Heart left ventricle (tissue), 13 donors: Measurements from ENCODE around the gene RAPGEF5.

Experiments used
- POLR2A ChIP-seq, 2 donors: fragments of 450-650 bp; IDR thresholded peaks; one replicate each; pipeline ENCODE4 v1.6.1; 2017; ENCODE audit warnings: antibody characterized with exemption in 2 of 2, mild to moderate bottlenecking in 2 of 2, moderate library complexity in 2 of 2
- TF ChIP-seq, protein P1 (sequence below), 12 donors: fragments of 200-600 bp; sonication (generic) in 4 of 12; IDR thresholded peaks; one replicate each; pipeline versions ENCODE4 v1.5.0 to v1.8.0; 2018 to 2022; ENCODE audit warnings: antibody characterized with exemption in 12 of 12, mild to moderate bottlenecking in 5 of 12
- donor health status: ischemic (EF 13 %, LVEDD 7.1; RV severe dilation, severe dysfunction).
- donor health status: DM: no; HTN: yes; CAD: no.
- donor health status: DM: no; HTN: no; CAD: no.
- donor health status: ischemic (EF 25% LVEDD 6.9; RV normal size, moderate dysfunction).
- donor health status: ischemic (EF 25% LVEDD 5.7; RV mildly dilated, moderate dysfunction).
- donor health status: ischemic (EF 35%, LVEDD 5.7; RV mildly dilated, moderate dysfunction).
- donor health status: nonischemic (EF 11% LVEDD 7.7; RV severe dilation, severe dysfunction).
- donor health status: DM: yes; HTN: yes; CAD: no.
- donor health status: PGD.
- donor health status: ischemic (EF 29% LVEDD 5.4; RV normal size, mild dysfunction).
- donor health status: nonischemic (EF 23%, LVEDD 6.1; RV moderate dilation, normal function).

DNA sequence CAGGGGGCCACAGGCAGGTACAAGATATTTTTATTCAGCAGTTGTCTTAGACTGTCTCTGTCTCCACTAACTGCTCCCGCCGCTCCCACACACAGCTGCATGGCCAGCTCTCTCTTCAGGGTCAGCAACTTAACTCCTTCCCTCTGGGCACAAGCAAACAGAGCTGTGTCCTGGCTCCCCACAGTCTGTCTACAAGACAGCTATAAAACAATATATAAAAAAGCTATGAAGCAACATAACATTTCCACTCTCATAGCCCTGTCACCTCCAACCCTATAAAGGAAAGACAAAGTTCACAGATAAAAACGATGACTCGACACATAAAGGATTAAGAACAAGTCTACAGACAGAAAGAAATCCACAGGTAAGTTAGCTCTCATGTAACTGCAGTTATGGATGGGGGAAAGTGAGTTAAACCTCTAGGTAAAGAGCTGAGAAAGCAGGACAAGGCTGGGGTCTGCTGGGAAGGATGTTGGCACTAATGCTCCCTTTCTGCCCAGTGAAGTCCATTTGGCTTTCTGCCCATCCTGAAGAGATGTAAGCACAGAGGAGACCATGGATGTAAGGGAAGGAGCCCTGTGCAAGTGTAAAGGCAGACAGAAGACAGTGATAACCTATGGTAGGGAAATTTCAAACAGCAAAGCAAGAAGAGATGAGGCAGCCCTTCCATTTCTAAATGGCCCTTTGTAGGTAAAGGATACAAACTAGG lies 27.0 kb downstream of the RAPGEF5 start:
- no peak for TF ChIP-seq POLR2A (IDR thresholded peaks at IDR 0.05)
- TF ChIP-seq, protein P1, sequence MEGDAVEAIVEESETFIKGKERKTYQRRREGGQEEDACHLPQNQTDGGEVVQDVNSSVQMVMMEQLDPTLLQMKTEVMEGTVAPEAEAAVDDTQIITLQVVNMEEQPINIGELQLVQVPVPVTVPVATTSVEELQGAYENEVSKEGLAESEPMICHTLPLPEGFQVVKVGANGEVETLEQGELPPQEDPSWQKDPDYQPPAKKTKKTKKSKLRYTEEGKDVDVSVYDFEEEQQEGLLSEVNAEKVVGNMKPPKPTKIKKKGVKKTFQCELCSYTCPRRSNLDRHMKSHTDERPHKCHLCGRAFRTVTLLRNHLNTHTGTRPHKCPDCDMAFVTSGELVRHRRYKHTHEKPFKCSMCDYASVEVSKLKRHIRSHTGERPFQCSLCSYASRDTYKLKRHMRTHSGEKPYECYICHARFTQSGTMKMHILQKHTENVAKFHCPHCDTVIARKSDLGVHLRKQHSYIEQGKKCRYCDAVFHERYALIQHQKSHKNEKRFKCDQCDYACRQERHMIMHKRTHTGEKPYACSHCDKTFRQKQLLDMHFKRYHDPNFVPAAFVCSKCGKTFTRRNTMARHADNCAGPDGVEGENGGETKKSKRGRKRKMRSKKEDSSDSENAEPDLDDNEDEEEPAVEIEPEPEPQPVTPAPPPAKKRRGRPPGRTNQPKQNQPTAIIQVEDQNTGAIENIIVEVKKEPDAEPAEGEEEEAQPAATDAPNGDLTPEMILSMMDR (IDR thresholded peaks at IDR 0.05): no peak
